Right renal cortex interstitium (tissue), 3 donors: ENCODE data around the gene TRIM28. TPM values are rescaled to one million over a fixed set of nuclear protein-coding genes. Genes with fewer than 3 reads are reported as not detected.
A peak's percentile ranks its signal among the peaks of the same experiment; 100 is the strongest.

Source experiments
- DNase-seq, 3 donors: peaks; one replicate each; pipeline ENCODE4 v3.0.0-alpha.2; 2013; ENCODE audit warnings: low read depth in 3 of 3, low spot score in 2 of 3
- polyA plus RNA-seq, 3 donors: library from polyadenylated mRNA; unstranded; fragments of 120-200 nt; gene quantifications; one replicate each; pipeline ENCODE4 v1.2.1, GENCODE V29; 2013; ENCODE audit not compliant: insufficient read length in 3 of 3

Gene TRIM28
- polyA plus RNA-seq, 3 donors: 682 to 734 (median 690) TPM

DNA sequence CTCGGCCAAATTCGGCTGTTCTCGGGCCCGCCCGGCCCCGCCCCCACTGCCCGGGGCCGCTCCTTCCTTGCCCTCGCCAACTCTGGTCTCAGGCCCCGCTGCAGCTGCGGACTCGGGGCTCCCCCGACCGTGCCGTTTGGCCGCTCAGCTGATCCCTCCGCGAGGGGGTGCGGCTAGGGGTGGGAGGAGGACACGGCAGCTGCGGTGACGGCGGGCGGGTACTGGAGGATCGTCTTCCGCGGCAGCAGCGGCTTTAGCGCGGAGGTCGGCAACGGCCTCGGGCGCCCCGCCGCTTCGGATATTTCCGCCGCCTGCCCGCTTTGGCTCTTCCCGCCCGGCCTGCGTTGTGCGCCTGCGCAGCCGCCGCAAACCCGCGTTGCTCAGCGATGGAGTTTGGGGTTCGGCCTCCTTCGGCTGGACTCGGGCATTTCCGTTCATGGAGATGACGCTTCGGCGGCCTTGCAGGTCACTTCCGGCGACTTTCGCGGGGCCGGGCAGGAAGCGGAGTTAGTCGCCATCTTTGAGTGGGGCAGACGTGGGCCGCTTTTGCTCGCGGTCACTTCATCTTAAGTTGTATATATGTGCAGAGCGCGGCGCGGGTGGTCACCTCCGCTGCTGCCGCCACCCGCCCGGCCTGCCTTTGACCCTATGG lies 14.9 kb downstream of the TRIM28 start:
- DNase-seq: peak; percentile 95 to 97 (median 96)

DNA sequence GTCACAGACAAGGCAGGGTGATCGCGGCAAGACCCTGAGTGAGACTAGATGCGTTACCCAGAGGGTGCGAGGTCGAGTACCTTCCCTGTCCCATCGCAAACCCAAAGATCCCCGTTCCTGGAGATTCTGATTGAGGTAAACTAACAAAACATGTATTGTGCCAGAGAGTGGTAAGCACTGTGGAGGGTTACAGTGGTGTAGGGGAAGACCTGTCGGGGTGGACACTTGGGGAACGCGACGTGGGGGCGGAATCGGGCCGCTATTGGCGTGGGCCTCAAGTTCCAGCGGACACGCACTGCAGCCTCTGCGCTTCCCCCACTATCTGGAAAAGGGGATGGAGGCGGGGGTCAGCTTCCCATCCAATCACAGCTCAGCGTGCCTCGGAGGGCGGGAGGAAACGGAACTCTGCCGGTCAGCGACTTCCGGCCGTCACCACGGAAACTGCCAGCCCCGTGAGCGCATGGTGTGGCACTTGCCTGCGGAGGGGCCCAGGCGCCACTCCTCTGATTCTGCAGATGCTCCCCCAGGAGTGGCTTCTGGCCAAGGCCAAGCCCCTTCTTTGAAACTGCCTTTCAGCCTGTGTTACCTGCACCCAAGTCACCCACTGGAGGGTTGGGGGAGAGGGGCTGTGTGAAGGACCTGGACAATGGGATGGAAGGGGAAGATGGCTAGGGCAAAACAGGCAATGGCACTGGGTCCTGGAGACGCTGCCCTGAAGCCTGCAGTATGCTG lies 15.6 kb downstream of the TRIM28 start:
- DNase-seq: peak in 2 of 3 donors; percentile 87 to 89

DNA sequence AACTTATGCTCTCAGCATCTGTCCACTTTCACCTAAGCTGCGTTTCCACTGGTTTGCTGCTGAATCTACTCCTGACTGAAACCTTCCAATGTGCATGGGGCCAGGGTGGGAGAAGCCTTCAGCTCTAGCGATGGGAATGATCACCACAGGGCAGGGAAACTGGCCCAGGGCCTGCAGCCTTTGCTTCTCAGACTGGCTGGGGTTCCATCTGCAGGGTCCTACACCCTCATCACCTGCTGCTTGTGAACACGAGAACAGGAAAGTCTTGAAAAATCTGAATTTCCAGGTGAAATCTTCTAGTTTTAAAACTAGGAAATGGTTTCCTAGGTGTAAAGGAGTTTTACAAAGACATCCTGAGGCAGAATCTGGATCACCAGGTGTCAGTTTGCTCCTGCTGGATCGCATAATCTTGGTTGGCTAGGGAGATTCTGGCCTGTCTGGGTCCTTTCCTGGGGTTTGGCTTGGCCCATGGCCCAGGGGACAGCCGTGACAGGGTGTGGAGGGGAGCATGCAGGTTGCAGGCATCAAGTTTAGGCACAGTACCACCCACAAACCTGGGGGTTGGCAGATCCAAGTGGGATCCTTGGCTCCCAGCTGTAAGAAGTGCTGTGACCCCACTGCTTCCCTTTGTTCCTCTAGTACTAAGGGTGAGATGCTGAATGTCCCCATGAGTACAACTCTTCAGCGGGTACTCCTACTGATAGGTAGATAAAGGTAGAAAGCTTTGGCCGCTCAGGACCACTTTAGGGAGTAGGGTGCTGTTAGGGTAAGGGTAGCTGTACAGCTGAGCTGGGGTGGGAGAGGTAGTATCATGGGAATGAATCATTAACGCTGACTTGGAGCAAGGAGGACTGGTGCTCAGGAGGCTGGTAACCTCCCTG lies 16.4 kb downstream of the TRIM28 start:
- no peak for DNase-seq

DNA sequence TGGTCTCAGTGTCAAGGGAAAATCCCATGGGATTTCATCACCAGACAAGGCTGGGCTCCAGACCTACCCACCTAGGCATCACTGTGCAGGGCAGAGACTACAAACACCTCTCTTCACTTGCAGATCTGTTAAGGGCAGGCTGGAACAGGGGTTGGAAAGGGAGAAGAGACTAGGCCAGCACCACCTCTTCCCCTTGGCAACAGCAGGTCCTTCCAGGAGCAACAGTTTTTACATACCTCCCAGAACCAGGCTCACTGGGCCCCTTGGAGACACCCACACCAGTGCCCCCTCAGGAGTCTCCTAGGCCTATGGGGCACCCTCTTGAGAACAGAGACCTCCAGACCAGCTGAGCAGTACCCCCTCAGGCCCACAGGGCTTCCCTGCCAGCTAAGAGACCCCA lies 17.1 kb downstream of the TRIM28 start:
- DNase-seq: no peak

DNA sequence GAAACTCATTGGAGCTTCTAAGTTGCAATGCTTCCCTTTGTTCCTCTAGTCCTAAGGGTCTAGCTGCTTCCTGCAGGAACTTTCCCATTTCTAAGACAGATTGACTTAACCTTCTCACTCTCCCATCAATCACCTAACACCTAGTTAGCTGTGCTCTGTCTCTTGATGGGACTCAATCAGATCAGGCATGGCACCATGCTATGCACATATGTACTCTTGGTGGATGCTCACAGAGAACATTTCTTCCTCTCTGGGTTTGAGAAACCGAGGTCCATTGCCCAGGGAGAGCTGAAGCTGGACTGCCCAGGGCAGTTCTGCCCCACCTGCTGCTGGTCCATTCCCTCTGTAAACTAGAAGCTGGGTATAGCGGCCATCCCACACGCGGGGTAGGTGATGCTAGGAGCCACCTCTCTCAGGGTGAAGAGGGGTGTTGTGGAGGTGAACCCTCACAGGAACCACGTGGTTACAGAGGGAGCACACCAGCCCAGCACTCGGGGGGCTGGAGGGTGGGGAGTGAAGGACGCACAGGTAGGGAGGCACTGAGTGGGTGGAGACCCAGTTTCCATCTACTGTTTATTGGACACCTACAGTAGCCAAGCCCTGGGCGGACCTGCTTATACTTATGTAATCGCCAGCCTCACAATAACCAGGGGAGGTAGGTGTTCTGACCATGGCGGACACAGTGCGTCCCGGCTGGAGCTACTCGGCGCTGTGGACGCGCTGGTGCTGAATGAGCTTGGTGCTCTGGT lies 17.7 kb downstream of the TRIM28 start:
- no peak for DNase-seq

DNA sequence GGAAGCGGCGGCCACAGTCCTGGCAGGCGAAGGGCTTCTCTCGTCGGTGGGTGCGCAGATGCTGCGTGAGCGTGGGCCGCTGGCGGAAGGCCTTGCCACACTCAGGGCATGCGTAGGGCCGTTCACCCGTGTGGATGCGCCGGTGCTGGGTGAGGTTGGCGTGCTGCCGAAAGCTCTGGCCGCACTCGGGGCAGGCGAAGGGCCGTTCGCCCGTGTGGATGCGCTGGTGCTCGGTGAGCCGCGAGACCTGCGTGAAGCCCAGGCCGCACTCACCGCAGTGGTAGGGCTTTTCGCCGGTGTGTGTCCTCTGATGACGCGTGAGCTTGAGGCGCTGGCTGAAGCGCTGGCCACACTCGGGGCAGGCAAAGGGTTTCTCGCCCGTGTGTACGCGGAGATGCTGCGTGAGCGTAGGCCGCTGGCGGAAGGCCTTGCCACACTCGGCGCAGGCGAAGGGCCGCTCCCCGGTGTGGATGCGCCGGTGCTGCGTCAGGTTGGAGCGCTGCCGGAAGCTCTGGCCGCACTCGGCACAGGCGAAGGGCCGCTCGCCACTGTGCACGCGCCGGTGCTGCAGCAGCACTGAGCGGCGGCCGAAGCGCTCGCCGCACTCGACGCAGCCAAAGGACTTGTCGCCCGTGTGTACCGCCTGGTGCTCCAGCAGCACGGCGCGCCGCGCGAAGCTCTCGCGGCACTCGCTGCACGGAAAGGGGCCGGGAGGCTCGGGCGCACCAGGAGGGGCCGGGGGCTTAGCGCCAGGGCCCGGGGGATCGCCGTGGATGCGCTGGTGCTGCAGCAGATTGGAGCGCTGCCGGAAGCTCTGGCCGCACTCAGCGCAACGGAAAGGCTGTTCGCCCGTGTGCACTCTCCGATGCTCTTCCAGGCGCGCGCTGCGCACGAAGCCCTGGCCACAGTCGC lies 18.5 kb downstream of the TRIM28 start:
- DNase-seq: no peak

DNA sequence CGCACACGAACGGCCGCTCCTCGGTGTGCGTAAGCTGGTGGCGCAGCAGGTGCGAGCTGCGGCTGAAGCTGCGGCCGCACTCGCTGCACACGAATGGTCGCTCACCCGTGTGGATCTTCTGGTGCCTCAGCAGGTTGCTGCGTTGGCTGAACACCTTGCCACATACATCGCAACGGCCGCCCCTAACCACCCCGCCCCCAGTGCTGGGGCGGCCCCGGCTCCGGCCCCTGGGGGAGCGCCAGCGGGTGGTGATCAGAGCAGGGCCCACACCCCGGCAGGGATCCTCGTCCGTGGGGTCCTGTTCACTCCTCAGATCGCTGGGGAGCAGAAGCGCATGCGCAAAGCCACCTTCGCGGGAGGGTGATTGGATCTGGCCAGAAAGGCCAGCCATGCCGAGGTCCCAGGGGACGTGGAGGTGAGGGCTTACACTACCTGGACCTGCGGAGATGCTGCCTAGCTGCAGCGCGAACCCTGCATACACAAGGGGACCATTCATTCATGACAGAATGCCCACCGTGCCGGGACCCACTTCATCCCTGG lies 19.2 kb downstream of the TRIM28 start:
- DNase-seq: no peak

DNA sequence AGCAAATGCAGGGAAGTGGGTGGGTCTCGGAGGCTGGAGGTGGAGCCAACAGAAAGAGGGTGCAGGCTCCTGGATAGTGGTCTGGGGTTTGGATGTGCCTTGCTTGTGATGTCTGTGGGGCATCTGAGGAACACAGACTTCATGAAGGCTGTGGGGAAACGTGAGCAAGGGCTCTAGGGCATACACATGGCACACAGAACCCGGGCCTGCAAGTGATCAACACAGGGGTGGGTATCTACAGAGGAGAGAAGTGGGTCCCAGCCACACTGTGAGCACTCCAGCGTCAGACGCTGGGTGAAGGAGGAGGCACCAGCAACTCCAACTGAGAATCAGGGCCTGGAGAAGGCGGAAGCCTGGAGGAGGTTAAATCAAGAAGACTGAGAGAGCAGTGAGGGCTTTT lies 20.0 kb downstream of the TRIM28 start:
- no peak for DNase-seq

DNA sequence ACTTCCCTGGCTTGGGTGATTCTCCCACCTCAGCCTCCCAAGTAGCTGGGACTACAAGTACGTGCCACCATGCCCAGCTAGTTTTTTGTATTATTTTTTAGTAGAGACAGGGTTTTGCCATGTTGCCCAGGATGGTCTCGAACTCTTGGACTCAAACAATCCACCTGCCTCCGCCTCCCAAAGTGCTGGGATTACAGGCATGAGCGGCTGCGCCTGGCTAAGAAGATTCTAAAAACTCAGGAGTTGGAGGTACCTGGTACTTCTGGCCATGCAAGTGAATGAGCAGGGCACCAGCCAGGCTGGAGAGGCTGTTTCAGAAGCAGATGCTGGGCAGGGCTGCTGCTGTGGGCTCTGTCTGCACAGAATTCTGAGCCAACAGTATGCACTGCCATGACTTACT lies 23.1 kb downstream of the TRIM28 start:
- no peak for DNase-seq

DNA sequence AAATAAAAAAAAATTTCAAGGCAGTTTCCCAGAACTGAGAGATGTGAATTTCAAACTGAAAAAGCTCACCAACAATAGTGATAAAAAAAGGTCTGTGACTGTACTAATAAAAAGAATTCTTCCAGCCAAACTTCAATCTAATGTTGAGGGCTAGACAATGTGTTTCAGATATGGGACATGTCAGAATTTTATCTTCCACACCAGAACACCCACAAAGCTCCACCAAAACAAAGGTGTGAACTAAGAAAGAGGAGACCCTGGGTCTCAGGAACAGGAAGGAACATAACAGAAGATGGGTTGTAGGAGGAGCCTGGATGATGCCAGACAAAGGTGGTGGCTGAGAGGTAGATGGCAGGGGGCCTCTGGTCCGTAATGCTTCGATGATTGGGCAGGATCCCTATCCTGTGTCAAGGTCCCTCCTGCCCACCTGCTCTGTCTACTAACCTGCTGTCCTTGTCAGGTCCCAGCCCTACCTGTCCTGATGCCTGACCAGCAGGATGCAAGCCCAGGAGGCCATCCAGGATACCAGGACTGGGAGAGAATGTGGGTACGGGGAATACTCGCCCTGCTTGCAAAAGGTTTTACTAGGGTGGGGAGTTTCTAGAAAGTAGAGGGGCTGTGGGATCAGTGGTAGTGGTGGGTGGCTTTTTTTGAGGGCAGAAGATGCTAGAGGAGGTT lies 24.7 kb downstream of the TRIM28 start:
- no peak for DNase-seq

DNA sequence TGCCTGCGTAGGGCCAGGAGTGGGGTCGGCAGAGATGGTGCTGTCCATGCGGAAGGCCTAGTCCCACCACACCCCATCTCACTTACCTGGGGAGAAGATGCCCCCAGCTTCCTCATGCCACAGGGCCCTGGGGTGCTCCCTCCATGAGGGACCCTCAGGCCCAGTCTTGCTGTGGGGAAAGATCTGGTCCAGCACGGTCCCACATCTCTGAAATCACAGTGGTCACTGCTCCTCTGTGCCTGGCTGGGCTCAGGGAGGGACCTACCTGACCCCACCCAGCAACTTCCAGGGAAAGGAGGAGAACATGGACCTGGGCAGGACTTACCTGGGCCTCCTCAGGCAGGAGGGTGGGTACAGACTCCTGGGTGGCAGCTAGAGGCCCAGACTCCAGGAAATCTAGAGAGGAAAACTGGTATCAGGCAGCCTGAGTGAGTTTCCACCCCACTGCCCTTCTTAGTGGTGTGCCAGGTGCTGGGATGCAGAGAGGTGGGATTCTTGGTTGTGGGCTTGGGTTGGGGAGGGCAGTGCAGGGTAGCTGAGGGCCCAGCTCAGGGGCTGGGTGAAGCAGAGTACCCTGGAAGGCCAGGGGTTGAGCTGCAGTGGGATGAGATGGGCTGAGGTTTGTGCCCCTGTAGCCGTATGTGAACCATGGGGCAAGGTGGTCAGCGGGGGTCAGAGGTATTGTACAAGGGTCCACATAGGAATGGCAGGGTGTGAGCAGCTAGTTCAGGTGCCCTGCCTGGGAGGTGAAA lies 25.5 kb downstream of the TRIM28 start:
- no peak for DNase-seq

DNA sequence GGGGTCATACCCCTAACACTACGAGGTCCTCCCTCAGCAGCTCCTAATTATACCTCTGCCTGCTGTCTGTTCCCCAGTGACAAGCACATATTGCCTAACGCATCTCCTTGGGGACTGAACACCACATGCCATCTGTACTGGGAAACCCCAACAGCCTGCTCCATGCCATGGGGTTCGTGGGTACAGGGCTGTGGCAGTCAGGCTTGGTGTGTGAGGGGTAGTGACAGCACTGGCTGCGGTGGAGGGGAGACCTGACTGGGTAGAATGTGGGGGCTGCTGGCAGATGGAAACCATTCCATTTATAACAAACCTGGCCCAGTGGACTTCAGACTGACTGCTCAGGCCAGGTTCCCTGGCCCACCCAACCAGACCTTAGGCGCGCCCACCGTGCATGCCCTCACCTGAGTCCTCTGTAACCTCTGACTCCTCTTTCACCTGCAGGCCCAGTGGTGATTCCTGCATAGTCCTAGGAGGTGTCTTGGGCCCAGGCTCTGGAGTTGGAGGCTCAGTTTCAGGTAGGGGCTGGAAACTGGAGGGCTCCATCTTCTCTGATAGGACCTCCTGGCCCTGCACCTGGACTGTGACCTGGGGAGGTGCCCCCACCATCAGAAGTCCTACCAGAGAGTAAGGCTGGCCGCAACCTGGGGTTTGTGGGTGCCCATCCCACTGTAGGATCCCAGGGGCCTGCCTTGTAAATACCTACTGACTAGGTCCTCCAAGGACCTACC lies 26.2 kb downstream of the TRIM28 start:
- DNase-seq: no peak

DNA sequence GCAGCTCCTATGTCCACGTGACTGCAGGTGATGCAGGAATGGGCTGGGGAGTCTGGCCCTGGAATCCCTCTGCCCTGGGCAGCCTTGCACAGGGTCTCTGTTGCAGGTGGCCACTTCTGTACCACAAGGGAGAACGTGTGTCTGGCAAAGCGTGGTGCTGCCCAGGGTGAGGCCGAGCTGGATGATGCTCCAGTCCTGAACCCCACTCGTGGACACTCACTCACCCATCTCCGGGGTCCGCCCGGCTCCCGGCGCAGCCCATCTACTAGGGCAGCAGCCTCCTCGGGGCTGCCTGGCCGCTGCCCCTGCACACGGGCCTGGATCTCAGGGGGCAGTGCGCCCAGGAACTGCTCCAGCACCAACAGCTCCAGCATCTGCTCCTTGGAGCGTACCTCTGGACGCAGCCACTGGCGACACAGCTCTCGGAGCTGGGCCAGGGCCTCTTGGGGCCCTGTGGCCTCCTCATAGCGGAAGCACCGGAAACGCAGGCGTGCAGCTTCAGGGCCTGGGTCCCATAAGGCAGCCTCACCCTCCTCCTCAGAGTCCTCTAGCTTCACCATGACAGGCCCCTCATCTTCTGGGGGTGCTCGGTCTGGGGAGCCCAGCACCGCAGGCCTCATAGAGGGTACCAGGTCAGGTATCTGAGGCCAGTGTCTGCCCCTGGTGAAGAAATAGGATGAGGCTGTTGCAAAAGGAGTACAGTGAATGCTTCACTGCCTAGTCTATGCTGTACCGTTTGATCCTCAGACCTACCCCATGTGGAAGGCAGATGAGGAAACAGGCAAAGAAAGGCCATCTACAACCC lies 27.1 kb downstream of the TRIM28 start:
- DNase-seq: no peak

DNA sequence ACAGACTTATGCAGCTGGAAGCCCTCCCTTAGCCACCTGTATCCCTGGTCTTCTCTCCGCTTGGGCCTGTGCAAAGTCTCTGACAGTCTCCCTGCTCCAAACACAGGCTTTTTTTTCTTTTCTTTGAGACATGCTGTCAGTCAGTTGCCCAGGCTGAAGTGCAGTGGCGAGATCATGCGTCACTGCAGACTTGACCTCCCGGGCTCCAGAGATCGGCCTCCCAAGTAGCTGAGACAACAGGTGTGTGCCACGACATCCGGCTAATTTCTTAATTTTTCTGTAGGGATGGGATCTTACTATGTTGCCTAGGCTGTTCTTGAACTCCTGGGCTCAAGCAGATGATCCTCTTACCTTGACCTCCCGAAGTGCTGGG lies 27.7 kb downstream of the TRIM28 start:
- no peak for DNase-seq

DNA sequence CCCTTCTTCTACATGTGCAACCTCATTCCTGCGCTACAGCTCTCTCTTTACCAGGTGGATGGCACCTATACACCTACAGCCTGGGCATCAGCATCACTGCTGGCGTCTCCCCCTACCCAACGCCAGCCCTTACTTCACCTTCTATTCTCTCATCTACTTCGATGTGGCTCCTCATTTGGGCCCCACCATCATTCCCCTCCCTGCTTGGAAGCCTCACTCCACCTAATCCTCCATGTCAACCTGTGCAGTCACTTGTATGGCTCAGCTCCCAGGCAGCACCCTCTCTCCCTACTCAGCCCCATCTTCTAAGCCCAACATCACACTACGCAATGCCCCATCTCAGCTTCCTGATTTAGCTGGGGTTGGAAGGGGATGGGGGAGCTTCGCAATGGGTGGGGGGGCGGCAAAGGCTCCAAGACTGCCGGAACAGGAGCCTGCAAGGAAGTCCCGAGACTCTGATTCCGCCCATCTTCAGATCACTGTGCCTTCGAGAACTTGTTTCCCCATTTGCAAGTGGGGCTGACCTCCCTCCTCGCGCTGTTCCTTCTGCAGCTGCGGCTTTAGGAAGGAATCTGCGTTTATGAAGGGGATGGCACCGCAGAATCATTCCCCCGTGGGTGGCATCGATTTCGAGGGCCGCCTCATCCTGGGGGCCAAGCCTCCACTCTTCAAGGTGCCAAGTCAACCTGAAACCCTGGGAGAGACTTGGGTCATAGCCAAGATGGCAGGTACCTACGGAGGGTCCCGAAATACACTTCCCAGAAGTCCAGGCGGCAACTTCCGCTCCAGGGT lies 28.4 kb downstream of the TRIM28 start:
- DNase-seq: peak in 1 of 3 donors; percentile 91
